ENCODE results near the gene WDR4.
"Not testable (repeated sequence)": the region's sequence is repeated elsewhere in the genome, so short reads cannot be mapped to it uniquely, and the experiment has no call there.

The WDR4 gene, protein sequence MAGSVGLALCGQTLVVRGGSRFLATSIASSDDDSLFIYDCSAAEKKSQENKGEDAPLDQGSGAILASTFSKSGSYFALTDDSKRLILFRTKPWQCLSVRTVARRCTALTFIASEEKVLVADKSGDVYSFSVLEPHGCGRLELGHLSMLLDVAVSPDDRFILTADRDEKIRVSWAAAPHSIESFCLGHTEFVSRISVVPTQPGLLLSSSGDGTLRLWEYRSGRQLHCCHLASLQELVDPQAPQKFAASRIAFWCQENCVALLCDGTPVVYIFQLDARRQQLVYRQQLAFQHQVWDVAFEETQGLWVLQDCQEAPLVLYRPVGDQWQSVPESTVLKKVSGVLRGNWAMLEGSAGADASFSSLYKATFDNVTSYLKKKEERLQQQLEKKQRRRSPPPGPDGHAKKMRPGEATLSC

DNA sequence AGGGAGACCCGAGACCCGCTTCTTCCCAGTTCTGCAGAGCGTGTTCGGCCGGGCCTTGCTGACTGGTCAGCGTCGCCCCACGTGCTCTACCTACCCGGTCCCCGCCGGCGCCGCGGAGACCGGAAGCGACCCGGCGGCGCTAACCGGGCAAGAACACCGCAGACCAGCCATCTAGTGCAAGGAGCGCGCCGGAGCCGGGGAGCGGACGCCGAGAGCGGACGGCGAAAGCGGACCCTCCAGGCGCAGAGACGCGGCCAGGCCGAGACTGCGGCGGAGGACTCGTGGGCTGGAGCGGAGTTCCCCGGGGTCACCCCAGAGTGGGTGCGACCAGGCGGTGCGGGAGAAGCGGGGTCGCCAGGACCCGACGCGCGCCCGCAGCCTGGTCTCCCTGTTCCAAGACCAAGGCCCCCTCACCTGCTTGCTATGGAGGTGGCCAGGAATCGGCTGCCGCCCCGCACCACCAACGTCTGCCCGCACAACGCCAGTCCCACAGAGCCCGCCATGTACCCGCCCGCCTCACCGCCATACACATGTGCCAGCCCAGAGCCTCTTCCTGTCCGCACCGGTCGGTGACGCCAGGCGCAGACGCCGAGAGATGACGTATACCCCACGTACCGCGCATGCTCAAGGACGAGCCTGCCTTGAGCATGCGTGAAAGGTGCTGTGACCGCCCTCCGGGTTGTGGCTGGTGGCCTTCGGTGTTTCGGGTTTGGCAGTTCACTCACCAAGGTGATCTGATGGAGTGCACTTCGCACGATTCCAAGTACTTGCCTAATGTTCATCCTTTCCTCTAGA lies at the start of gene WDR4:
Gene WDR4, minus strand, starts transcription at position 547 of the 795 bp plus-strand sequence. Its CDS starts 44 bp downstream, at position 503.
- peak; percentile 99 for DNase-seq (ENCODE audit: low spot score)

DNA sequence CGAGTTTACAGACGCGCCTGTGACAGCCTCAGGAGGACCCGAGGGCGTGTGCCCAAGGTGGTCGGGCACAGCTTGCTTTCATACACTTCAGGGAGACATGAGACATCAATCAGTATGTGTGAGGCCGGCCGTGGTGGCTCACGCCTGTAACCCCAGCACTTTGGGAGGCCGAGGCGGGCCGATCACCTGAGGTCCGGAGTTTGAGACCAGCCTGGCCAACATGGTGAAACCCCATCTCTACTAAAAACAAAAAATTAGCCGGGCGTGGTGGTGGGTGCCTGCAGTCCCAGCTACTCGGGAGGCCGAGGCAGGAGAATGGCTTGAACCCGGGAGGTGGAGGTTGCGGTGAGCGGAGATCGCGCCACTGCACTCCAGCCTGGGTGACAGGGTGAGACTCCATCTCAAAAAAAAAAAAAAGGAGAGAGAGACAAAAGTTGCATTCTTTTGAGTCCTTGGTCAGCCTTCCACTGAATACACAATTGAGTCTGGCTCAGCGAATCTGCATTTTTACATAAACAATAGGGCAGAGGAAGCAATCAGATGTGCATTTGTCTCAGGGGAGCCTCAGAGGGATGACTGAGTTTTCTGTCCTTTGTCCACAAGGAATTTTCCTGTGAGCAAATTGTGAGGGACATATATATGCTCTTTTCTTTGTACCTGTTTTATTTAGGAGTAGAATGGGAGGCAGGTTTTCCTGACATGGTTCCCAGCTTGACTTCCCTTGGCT lies 48.3 kb upstream of the WDR4 start:
- DNase-seq (ENCODE audit: low spot score) = not testable (repeated sequence)

DNA sequence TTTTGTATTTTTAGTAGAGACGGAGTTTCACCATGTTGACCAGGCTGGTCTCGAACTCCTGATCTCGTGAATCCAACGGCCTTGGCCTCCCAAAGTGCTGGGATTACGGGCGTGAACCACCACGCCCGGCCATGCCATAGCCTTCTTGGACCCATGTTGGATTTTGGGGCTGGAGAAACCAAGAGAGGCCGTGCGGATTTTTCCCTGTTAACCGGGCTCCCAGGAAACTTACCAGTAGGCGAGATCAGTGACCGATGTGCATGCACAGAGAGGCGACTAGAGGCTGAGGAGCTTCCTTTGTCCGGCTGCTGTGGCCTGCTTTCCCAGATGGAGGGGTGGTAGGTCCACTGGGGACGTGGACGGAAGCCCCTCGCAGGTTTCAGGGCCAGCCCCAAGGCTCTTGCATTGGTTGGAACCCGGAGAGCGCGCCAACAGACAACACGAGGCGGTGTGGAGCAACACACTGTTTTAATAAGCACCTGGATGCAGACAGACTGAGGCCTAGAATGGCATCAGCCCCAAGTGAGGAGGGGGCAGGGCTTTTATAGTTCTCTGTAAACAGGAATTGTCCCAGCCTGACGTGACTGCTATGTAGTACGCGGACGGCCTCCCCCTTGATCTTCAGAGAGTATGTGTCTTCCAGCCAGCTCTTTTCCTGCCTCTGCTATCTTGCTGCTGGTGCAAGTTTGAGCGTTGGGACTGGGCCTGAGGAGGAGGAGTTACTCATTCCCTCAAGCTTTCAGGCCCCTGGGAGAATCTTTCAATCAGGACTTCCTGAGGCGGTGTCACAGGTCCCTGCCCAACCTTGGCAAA lies 46.0 kb upstream of the WDR4 start, which contains the start of gene ERVH48-1:
Gene ERVH48-1, minus strand, starts transcription at position 517 of the 813 bp plus-strand sequence. CDS start 6,624 bp downstream, outside the sequence.
- no peak for DNase-seq (ENCODE audit: low spot score)

DNA sequence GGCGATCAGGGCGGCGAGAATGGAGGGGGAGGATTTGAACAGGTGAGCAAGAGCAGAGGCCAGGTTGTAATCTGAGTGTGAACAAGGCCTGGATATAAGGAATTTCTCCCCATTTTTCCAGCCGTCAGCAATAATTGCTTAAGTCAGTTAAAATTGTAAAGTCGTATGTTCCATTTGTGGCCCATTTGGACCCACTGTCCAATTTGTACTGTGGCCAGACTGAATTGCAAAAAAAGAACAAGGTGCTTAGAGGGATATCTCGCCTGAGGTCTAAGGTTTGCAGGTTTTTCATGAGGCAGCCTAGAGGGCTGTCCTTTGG lies 45.1 kb upstream of the WDR4 start:
- no peak for DNase-seq (ENCODE audit: low spot score)

DNA sequence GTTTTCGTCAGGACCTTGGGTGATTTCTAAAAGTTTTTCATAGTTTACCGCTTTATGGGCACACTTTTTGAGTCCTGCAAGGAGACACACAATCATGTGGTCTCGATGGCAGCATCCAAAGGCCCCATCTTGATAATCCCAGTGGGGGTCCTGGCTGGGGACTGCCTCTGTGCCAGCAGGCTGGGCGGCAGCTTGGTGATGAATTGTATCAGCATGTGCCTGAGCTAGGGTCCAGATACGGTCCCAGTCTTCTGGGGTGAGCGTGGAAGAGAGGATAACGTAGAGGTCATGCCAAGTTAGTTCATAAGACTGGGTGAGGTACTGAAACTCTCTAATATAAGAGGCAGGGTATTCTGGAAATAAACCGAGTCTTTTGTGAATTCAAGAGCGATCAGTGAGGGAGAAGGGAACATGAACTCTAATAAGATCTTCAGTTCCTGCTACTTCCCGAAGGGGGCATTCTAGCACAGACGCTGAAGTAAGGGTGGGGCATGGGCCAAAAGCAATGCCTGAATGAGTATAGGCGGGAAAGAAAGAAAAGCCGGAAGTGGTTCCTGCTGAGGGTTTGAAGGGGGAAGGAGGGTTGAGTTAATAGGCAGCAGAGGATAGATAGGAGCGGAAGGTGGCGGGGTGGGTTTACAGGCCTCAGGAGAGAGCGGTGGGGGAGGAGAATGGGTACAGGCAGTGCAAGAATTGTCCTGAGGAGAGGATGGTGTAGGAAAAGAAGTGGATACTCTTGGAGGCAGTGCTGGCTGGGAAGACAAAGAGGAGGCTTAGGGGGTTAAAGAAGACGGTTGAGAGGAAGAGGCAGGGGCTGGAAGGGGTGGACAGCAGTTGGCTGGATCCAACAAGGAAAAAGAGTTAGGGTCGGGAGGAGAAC lies 44.5 kb upstream of the WDR4 start:
- peak; percentile 75 for DNase-seq (ENCODE audit: low spot score)

DNA sequence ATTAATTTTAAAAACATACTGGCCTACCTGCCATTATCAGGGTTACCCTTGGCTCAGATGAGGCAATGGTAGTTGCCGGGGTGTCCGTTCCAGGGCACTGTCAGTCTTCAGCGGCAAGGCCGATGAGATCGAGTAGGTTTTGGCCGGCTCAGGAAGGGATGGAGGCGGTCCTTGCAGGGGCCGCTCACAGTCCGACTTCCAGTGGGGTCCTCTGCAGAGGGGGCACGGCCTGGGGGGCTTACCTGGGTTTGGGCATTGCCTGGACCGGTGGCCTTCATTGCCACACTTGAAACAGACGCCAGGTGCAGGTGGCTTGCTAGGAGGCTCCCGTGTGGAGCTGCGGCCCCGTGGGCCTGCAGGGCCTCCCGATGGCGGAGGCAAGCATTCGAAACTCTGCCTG lies 43.6 kb upstream of the WDR4 start:
- DNase-seq (ENCODE audit: low spot score) = no peak

DNA sequence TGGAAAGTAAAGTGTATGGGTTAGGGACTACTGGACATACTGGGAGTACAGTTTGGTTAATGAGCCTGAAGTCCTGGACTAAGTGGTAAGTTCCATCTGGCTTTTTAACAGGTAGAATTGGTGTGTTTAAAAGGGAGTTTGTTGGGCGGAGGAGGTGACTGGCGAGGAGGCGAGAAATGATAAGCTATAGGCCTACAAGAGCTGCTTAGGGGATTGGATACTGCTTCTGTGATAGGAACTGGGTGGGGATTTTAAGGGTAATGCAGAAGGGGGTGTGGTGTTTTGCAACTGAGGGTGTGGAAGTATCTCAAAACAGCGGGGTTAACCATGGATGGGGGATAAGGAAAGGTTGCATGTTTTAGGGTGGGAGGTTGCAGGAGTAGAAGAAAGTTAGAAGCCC lies 42.6 kb upstream of the WDR4 start:
- DNase-seq (ENCODE audit: low spot score) = peak; percentile 74

DNA sequence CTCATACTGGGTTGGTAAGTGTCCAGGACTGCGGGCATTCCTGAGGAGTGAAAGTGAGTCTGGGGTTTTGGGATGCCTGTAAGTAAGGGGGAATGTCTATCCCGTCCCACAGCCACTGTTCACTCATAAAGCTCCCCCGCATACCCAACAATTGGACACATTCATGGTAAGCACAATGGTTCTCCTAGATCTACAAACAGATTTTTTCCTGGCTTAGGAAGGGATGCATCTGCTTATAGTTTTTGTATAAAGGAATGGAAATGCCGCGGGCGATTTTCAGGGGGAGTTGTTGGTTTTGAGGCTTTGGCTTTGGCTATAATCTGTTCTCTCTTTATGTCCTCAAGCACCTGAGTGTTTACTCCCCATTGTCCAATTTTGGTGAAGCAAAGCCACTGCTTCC lies 39.0 kb upstream of the WDR4 start:
- DNase-seq (ENCODE audit: low spot score) = no peak

DNA sequence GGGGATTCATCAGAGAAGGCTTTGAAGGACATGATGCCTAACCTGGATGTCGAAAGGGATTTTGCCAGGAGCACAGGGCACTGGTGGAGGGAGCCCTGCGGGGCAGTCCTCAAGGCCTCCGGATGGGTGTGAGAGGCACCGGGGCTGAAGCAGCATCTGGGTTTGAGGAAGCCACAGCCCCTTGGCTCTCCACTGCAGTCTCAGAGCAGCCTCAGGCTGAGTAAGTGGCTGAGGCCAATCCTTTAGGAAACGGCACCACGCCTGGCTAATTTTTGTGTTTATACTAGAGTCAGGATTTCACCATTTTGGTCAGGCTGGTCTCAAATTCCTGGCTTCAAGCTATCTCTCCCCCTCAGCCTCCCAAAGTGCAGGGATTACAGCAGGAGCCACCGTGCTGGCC lies 34.1 kb upstream of the WDR4 start:
- no peak for DNase-seq (ENCODE audit: low spot score)

DNA sequence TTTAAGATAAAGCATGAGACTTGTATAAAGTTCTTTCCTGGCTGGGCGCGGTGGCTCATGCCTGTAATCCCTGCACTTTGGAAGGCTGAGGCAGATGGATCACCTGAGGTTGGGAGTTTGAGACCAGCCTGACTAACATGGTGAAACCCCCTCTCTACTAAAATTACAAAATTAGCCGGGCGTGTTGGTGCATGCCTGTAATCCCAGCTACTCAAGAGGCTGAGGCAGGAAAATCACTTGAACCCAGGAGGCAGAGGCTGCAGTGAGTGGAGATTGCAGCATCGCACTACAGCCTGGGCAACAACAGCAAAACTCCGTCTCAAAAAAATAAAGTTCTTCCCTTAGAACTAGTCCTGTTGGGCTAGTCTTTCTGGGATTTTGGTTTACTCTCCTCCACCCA lies 32.6 kb upstream of the WDR4 start:
- DNase-seq (ENCODE audit: low spot score) = not testable (repeated sequence)

DNA sequence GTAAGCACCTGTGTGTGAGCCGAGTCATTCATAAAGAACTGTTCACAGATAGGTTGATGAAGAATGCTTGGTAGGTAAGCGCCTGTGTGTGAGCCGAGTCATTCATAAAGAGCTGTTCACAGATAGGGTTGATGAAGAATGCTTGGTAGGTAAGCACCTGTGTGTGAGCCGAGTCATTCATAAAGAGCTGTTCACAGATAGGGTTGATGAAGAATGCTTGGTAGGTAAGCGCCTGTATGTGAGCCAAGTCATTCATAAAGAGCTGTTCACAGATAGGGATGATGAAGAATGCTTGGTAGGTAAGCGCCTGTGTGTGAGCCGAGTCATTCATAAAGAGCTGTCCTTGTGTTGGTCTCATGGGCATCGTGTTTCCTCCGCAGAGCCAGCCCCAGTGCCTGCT lies 29.1 kb upstream of the WDR4 start:
- not testable (repeated sequence) for DNase-seq (ENCODE audit: low spot score)

DNA sequence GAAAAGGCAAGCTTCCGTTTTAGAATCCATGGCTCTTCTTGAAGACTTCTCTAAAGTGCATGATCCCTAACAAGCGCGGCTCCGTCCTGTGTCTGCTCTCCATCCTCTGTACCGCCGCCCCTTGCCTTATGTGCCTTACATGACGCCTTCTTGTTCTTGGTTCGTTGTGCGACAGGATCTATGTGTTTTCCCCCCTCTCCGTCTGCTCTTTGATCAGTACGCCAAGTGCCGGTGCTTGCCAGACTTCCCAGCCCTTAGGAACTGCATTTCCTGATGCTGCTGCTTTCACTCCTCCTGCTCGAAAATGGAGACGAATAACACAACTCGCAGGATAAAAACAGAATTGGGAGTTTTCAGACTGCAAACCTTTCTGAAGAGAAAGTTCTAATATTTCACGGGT lies 26.9 kb upstream of the WDR4 start:
- DNase-seq (ENCODE audit: low spot score) = no peak

DNA sequence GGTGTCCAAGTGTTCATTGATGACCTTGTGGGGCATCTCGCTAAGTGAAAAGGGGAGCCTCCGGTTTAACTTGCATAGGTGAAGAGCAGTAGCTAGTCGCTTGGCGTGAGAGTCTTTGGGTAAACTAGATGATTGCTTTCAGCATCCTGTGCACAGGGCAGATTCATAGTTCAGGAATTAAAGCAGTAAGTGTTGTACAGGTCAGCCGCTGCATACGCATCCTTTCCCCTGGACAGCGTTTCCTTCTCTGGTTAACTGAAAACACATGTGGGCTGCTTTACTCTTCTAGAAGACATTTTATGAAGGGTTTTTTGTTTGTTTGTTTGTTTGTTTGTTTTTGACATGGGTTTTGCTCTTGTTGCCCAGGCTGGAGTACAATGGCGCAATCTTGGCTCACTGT lies 25.9 kb upstream of the WDR4 start:
- no peak for DNase-seq (ENCODE audit: low spot score)

DNA sequence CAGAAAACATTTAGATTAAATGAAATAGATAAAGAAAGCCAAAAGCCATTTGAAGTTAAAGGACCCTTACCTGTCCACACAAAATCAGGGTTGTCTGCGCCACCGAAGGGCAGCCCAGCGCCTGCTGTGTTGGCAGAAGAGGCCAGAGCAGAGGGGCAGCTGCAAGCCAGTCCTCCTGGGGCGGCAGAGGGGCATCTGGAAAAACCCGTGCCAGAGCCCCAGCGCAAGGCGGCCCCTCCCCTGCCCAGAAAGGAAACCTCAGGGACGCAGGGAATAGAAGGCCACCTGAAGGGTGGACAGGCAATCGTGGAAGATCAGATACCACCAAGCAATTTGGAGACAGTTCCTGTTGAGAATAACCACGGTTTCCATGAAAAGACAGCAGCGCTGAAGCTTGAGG lies 24.5 kb upstream of the WDR4 start:
- no peak for DNase-seq (ENCODE audit: low spot score)

DNA sequence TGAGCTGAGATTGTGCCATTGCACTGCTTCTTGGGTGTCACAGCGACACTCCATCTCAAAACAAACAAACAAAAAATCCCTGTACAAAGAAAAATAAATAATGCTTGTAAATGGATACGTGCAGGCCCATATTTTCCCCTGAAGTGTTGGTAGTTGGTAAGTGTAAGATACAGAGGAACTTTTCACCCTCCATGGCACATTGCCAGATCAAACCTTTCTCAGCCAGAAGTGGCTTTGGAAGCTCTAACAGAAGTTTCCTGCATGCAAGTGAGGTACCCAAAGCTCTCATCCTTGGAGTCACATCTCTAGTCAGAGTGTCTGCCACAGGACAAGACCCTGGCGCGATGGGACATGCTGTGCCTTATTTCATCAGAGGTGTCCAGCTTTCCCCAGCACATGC lies 21.1 kb upstream of the WDR4 start:
- DNase-seq (ENCODE audit: low spot score) = peak; percentile 70

DNA sequence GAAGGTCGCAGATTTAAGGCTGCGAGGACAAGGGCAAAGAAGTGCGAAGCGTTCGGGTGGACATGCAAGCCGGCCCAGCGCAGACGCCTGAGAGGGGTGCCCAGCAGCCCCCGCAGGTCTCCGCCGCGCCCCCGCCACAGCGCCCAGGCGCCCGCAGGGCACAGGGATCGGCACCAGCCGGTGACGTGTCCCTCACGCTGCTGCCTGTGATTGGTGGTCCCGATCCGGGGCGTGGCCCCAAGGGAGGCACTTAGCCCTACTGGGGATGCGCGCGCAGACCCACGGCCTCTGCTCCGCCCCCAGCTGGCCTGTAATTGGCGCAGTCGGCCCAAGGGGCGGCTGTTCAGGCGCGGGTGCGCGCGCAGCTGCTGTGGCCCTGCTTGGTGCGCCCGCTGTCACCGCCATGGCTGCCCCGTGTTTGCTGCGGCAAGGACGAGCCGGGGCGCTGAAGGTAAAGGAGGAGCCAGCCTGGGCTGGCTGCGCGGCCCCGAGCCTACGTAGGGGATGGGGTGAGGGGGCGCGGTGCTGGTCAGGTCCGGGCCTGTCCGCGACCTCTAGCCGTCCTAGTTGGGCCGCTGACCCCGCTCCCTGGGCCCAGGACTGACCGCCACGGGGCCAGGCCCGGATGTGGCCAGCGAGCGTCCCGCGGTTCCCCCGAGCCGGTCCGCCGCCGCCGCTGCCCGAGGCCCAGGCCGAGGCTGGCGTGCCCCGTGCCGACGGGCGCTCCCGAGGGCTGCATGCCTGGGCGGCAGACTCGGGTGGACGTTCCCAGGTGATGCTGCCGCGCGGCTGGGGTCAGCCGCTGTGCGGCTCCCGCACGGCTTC lies 13.8 kb upstream of the WDR4 start, which contains the start of gene NDUFV3:
Gene NDUFV3, plus strand, starts transcription at position 379 of the 825 bp plus-strand sequence. Its CDS starts 25 bp downstream, at position 404.
- DNase-seq (ENCODE audit: low spot score) = peak; percentile 100

DNA sequence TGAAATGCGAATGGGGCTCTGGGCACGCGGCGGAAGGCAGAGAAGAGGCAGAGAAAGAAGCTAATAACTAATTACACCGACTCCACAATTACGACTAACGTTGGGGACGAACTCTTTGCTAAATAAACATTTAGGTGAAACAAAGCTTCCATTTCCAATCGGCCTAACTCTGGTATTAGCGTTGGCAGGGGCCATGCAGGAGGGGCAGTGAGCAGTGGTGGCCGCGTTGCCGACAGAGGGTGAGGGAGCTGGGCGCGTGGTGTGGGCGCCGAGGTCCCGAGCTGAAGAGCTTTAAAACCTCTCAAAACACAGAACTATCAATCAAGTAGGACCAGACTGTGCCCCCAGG lies 13.2 kb upstream of the WDR4 start:
- DNase-seq (ENCODE audit: low spot score) = no peak

DNA sequence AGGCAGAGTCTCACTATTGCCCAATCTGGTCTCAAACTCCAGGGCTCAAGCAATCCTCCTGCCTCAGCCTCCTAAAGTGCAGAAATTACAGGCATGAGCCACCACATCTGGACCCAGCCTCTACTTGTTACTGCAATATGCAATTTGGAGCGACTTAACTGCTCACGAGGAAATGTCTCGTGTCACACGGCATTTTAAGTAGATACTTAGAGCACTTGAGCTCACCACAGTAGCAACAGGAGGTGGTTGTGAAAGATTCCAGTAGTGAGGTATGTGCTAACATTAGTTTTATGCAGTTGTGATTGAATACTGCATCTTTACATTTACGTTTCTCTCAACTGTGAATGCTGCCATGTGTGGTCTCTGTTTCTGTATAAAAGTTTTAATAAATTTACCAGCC lies 8.0 kb upstream of the WDR4 start:
- no peak for DNase-seq (ENCODE audit: low spot score)

DNA sequence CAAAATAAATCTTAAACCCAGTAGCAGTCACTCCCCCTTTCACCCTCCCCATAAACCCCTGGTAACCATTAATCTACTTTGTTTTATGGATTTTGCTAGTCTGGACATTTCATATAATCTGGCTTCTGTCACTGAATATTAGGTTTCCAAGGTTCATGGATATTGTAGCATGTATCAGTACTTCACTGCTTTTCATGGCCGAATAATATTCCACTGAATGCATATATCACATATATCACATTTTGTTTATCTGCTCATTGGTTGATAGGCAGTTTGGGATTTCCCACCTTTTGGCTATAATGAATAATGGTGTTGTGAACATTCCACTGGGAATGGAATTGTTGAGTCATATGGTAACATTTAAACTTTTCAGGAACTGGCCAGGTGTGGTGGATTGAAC lies 4.6 kb upstream of the WDR4 start:
- DNase-seq (ENCODE audit: low spot score) = no peak

DNA sequence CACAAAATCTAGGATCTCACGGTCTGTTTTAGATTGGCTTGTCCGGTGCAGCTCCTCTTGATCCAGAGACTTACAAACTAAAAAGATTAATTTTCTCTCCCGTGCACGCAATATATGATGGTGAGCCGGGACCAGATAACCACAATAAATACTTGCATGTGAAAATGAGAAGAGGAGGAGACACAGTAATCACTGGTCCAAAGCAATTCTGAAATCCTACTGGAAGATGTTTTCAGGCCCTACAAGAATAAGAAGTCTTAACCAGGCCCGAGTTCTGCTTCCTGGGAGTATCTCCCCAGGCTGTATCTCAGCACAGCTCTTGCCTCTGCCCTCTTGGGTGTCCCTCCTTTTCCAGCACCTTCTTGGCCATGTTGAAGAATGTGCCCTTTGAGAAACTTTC lies 1.0 kb upstream of the WDR4 start:
- DNase-seq (ENCODE audit: low spot score) = no peak
